Measurements from ENCODE around the gene MRPL48. TPM values are rescaled to one million over a fixed set of nuclear protein-coding genes. Genes with fewer than 3 reads are reported as not detected.
"Not testable (repeated sequence)": the region's sequence is repeated elsewhere in the genome, so short reads cannot be mapped to it uniquely, and the experiment has no call there.

MRPL48 gene
- total and polyA plus RNA-seq, 7 experiments from 2014 or later, result 20.3 to 88.7 (median 27.9) TPM

DNA sequence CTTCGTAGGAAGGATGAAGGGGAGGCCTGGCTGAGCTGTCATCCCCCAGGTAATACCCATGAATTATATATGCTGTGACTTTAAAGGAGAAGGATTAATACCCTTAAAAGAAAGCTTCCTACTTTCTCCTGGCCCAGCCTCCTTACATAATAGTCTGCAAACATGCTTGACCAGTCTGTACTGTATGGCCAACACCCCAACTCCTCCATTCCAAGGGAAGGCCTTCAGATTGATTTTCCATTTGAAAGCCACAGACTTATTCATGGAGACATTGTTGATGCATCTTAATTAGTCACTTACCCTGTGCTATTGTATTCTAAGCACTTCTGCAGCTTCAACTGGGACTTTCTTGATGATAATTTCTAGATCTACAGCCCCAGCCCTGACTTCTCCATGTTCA is 91.1 kb downstream of the MRPL48 start:
- Mint-ChIP-seq H3K36me3 (peaks cover 0 to 14% (median 9%) of the 10 kb centered on the region in 5 donors), H3K27ac (peak overlapping the region in 3 of 9 donors; percentile 8 to 38 (median 20)), H3K4me3 (peak overlapping the region in 3 of 10 donors; percentile 17 to 95 (median 23)), H3K9me3 (peaks cover 0 to 2% (median 0%) of the 10 kb centered on the region in 11 donors), H3K4me1 (peaks cover 14 to 50% (median 38%) of the 10 kb centered on the region in 7 donors), H3K27me3 (no peaks in the 10 kb centered on the region)
- Histone ChIP-seq H3K4me1 (ENCODE audit: control insufficient read depth in 2 of 2, insufficient read depth in 2 of 2, low read length in 2 of 2) (peaks cover 17 to 19% of the 10 kb centered on the region in 2 donors), H3K27me3 (ENCODE audit: control insufficient read depth in 2 of 2, insufficient read depth in 2 of 2, low read length in 2 of 2) (no peaks in the 10 kb centered on the region), H3K9me3 (ENCODE audit: control insufficient read depth in 2 of 3, low read length in 3 of 3) (no peaks in the 10 kb centered on the region), H3K4me3 (ENCODE audit: low read length) (no peak overlapping the region), H3K36me3 (ENCODE audit: control insufficient read depth in 2 of 3, insufficient read depth in 3 of 3, low read length in 3 of 3) (peaks cover 0 to 14% (median 0%) of the 10 kb centered on the region in 3 experiments), H3K27ac (ENCODE audit: low read depth, low read length) (no peak overlapping the region)
- POLR2A ChIA-PET, result interaction anchor here (0.6 to 1.5 kb wide), 3 partner anchors 9 to 350 kb away, joined by 3 to 4 read pairs (median 3); no protein-coding TSS in a partner anchor
- CTCF ChIA-PET, result no interaction called here
- intact Hi-C loops (cut with micrococcal nuclease), result loop anchor here in 1 of 2 donors (5.0 kb wide), 1 partner anchor 614 kb away; the partner anchor contains the start of gene LIPT2
- DNase-seq, result no peak
- no peak for ATAC-seq

- H3K36me3 Mint-ChIP-seq; H3K27me3 ChIP-seq (ENCODE audit: control insufficient read depth in 2 of 2, insufficient read depth in 2 of 2, low read length in 2 of 2); ATAC-seq; H3K4me3 Mint-ChIP-seq; DNase-seq; intact Hi-C loops (cut with micrococcal nuclease); H3K9me3 ChIP-seq (ENCODE audit: control insufficient read depth in 2 of 3, low read length in 3 of 3); H3K27ac Mint-ChIP-seq; H3K9me3 Mint-ChIP-seq; H3K4me3 ChIP-seq (ENCODE audit: low read length); H3K27ac ChIP-seq (ENCODE audit: low read depth, low read length); H3K27me3 Mint-ChIP-seq: not testable (repeated sequence)
- H3K4me1 Mint-ChIP-seq, result peaks cover 5 to 39% (median 29%) of the 10 kb centered on the region in 7 donors
- ChIA-PET CTCF (interaction anchor here (0.6 kb wide), 1 partner anchor 1507 kb away, joined by 4 read pairs; no protein-coding TSS in a partner anchor), POLR2A (interaction anchor here (0.8 kb wide), 1 partner anchor 12 kb away, joined by 3 read pairs; no protein-coding TSS in a partner anchor)
- H3K4me1 ChIP-seq (ENCODE audit: control insufficient read depth in 2 of 2, insufficient read depth in 2 of 2, low read length in 2 of 2), result peaks cover 10 to 12% of the 10 kb centered on the region in 2 donors
- peaks cover 0 to 10% (median 0%) of the 10 kb centered on the region in 3 experiments for H3K36me3 ChIP-seq (ENCODE audit: control insufficient read depth in 2 of 3, insufficient read depth in 3 of 3, low read length in 3 of 3)
Measured at GRCh38 chr11:73880449-73880848, 92.8 kb downstream of the MRPL48 start.

- ATAC-seq (no peak), DNase-seq (no peak)
- Histone ChIP-seq H3K27ac (ENCODE audit: low read depth, low read length) (no peak overlapping the region), H3K36me3 (ENCODE audit: control insufficient read depth in 2 of 3, insufficient read depth in 3 of 3, low read length in 3 of 3) (peaks cover 0 to 19% (median 0%) of the 10 kb centered on the region in 3 experiments), H3K4me3 (ENCODE audit: low read length) (no peak overlapping the region), H3K27me3 (ENCODE audit: control insufficient read depth in 2 of 2, insufficient read depth in 2 of 2, low read length in 2 of 2) (no peaks in the 10 kb centered on the region), H3K4me1 (ENCODE audit: control insufficient read depth in 2 of 2, insufficient read depth in 2 of 2, low read length in 2 of 2) (no peaks in the 10 kb centered on the region), H3K9me3 (ENCODE audit: control insufficient read depth in 2 of 3, low read length in 3 of 3) (no peaks in the 10 kb centered on the region)
- Mint-ChIP-seq H3K27ac (no peak overlapping the region), H3K4me1 (peaks cover 5 to 19% (median 8%) of the 10 kb centered on the region in 7 donors), H3K9me3 (no peaks in the 10 kb centered on the region), H3K4me3 (no peak overlapping the region), H3K36me3 (peaks cover 3 to 20% (median 15%) of the 10 kb centered on the region in 5 donors), H3K27me3 (no peaks in the 10 kb centered on the region)
- intact Hi-C loops (cut with micrococcal nuclease), result no loop called here
- ChIA-PET POLR2A (no interaction called here), CTCF (no interaction called here)
Measured at GRCh38 chr11:73883856-73884255, 96.2 kb downstream of the MRPL48 start.

- Mint-ChIP-seq H3K4me3 (no peak overlapping the region), H3K27ac (no peak overlapping the region), H3K36me3 (peaks cover 3 to 36% (median 26%) of the 10 kb centered on the region in 5 donors), H3K27me3 (no peaks in the 10 kb centered on the region), H3K9me3 (no peaks in the 10 kb centered on the region), H3K4me1 (peaks cover 5 to 16% (median 9%) of the 10 kb centered on the region in 7 donors)
- ATAC-seq, result no peak
- Histone ChIP-seq H3K9me3 (ENCODE audit: control insufficient read depth in 2 of 3, low read length in 3 of 3) (no peaks in the 10 kb centered on the region), H3K27ac (ENCODE audit: low read depth, low read length) (no peak overlapping the region), H3K4me1 (ENCODE audit: control insufficient read depth in 2 of 2, insufficient read depth in 2 of 2, low read length in 2 of 2) (no peaks in the 10 kb centered on the region), H3K27me3 (ENCODE audit: control insufficient read depth in 2 of 2, insufficient read depth in 2 of 2, low read length in 2 of 2) (no peaks in the 10 kb centered on the region), H3K36me3 (ENCODE audit: control insufficient read depth in 2 of 3, insufficient read depth in 3 of 3, low read length in 3 of 3) (peaks cover 0 to 48% (median 6%) of the 10 kb centered on the region in 3 experiments), H3K4me3 (ENCODE audit: low read length) (no peak overlapping the region)
- DNase-seq, result no peak
- ChIA-PET POLR2A (no interaction called here), CTCF (no interaction called here)
- intact Hi-C loops (cut with micrococcal nuclease), result no loop called here
Measured at GRCh38 chr11:73888244-73888643, 100.6 kb downstream of the MRPL48 start.

GRCh38 chr11:73889019-73889418 is 101.3 kb downstream of the MRPL48 start:
- Mint-ChIP-seq H3K27ac (peak overlapping the region in 3 of 9 donors; percentile 14 to 32 (median 29)), H3K4me3 (no peak overlapping the region), H3K36me3 (peaks cover 3 to 29% (median 20%) of the 10 kb centered on the region in 5 donors), H3K9me3 (no peaks in the 10 kb centered on the region), H3K27me3 (no peaks in the 10 kb centered on the region), H3K4me1 (peaks cover 4 to 12% (median 6%) of the 10 kb centered on the region in 7 donors)
- Histone ChIP-seq H3K36me3 (ENCODE audit: control insufficient read depth in 2 of 3, insufficient read depth in 3 of 3, low read length in 3 of 3) (peaks cover 0 to 44% (median 8%) of the 10 kb centered on the region in 3 experiments), H3K4me3 (ENCODE audit: low read length) (no peak overlapping the region), H3K27ac (ENCODE audit: low read depth, low read length) (no peak overlapping the region), H3K27me3 (ENCODE audit: control insufficient read depth in 2 of 2, insufficient read depth in 2 of 2, low read length in 2 of 2) (no peaks in the 10 kb centered on the region), H3K9me3 (ENCODE audit: control insufficient read depth in 2 of 3, low read length in 3 of 3) (no peaks in the 10 kb centered on the region), H3K4me1 (ENCODE audit: control insufficient read depth in 2 of 2, insufficient read depth in 2 of 2, low read length in 2 of 2) (no peaks in the 10 kb centered on the region)
- intact Hi-C loops (cut with micrococcal nuclease), result no loop called here
- ATAC-seq (no peak), DNase-seq (no peak)
- ChIA-PET CTCF (no interaction called here), POLR2A (no interaction called here)

- no peak overlapping the region for H3K4me3 ChIP-seq (ENCODE audit: low read length)
- ATAC-seq (no peak), DNase-seq (no peak)
- CTCF ChIA-PET, result no interaction called here
- intact Hi-C loops (cut with micrococcal nuclease), result no loop called here
- no peaks in the 10 kb centered on the region for H3K27me3 ChIP-seq (ENCODE audit: control insufficient read depth in 2 of 2, insufficient read depth in 2 of 2, low read length in 2 of 2)
- H3K27ac Mint-ChIP-seq, result no peak overlapping the region
- no peak overlapping the region for H3K4me3 Mint-ChIP-seq
- H3K36me3 Mint-ChIP-seq, result peaks cover 3 to 29% (median 20%) of the 10 kb centered on the region in 5 donors
- H3K4me1 Mint-ChIP-seq, result peaks cover 4 to 12% (median 6%) of the 10 kb centered on the region in 7 donors
- H3K27me3 Mint-ChIP-seq, result no peaks in the 10 kb centered on the region
- no peak overlapping the region for H3K27ac ChIP-seq (ENCODE audit: low read depth, low read length)
- H3K4me1 ChIP-seq (ENCODE audit: control insufficient read depth in 2 of 2, insufficient read depth in 2 of 2, low read length in 2 of 2), result no peaks in the 10 kb centered on the region
- H3K9me3 Mint-ChIP-seq, result no peaks in the 10 kb centered on the region
- peaks cover 0 to 45% (median 9%) of the 10 kb centered on the region in 3 experiments for H3K36me3 ChIP-seq (ENCODE audit: control insufficient read depth in 2 of 3, insufficient read depth in 3 of 3, low read length in 3 of 3)
- POLR2A ChIA-PET, result no interaction called here
- no peaks in the 10 kb centered on the region for H3K9me3 ChIP-seq (ENCODE audit: control insufficient read depth in 2 of 3, low read length in 3 of 3)
Measured at GRCh38 chr11:73889536-73889935, 101.9 kb downstream of the MRPL48 start.

GRCh38 chr11:73893041-73893440 is 105.4 kb downstream of the MRPL48 start:
- POLR2A ChIA-PET, result no interaction called here
- H3K9me3 Mint-ChIP-seq, result no peaks in the 10 kb centered on the region
- H3K27me3 Mint-ChIP-seq, result no peaks in the 10 kb centered on the region
- Histone ChIP-seq H3K36me3 (ENCODE audit: control insufficient read depth in 2 of 3, insufficient read depth in 3 of 3, low read length in 3 of 3) (peaks cover 0 to 41% (median 9%) of the 10 kb centered on the region in 3 experiments), H3K27me3 (ENCODE audit: control insufficient read depth in 2 of 2, insufficient read depth in 2 of 2, low read length in 2 of 2) (no peaks in the 10 kb centered on the region), H3K4me3 (ENCODE audit: low read length) (no peak overlapping the region), H3K27ac (ENCODE audit: low read depth, low read length) (no peak overlapping the region), H3K9me3 (ENCODE audit: control insufficient read depth in 2 of 3, low read length in 3 of 3) (no peaks in the 10 kb centered on the region), H3K4me1 (ENCODE audit: control insufficient read depth in 2 of 2, insufficient read depth in 2 of 2, low read length in 2 of 2) (no peaks in the 10 kb centered on the region)
- ATAC-seq (no peak), DNase-seq (no peak)
- H3K36me3 Mint-ChIP-seq, result peaks cover 0 to 25% (median 9%) of the 10 kb centered on the region in 5 donors
- CTCF ChIA-PET, result no interaction called here
- peaks cover 0 to 9% (median 2%) of the 10 kb centered on the region in 7 donors for H3K4me1 Mint-ChIP-seq
- intact Hi-C loops (cut with micrococcal nuclease), result no loop called here
- no peak overlapping the region for H3K4me3 Mint-ChIP-seq
- H3K27ac Mint-ChIP-seq, result no peak overlapping the region

Data from naive thymus-derived CD4-positive, alpha-beta T cell (primary cell).